NB4 (cell line): ENCODE measurements around the gene INTS12.
A peak's percentile ranks its signal among the peaks of the same experiment; 100 is the strongest.
"Not testable (repeated sequence)": the region's sequence is repeated elsewhere in the genome, so short reads cannot be mapped to it uniquely, and the experiment has no call there.

Experiments
- DNase-seq: peaks from one replicate; pipeline ENCODE4 v3.0.0; 2010; ENCODE audit warnings: low read depth
- H3K4me3 ChIP-seq: one replicate; pipeline ENCODE4 v1.5.1; 2011; ENCODE audit warnings: mild to moderate bottlenecking, low read depth, low read length, moderate library complexity
- MYC ChIP-seq: IDR thresholded peaks from 2 replicates; pipeline ENCODE4 v1.6.1; 2011; ENCODE audit warnings: low read depth, low read length
- POLR2A ChIP-seq: IDR thresholded peaks from 2 replicates; pipeline ENCODE4 v1.6.1; 2011; ENCODE audit warnings: mild to moderate bottlenecking; ENCODE audit not compliant: insufficient read length; ENCODE audit errors: extremely low read depth
- TF ChIP-seq, protein P1 (sequence below): IDR thresholded peaks from one replicate; pipeline ENCODE4 v1.5.1; 2012; ENCODE audit warnings: low read depth, low read length
- TF ChIP-seq, protein P2 (sequence below): IDR thresholded peaks from 2 replicates; pipeline ENCODE4 v1.6.1; 2011; ENCODE audit warnings: low read depth, low read length

INTS12 gene

GRCh38 chr4:105714071-105714521, 5.6 kb upstream of the INTS12 start:
- H3K4me3 ChIP-seq, result peak overlapping the region; percentile 40
- TF ChIP-seq POLR2A (no peak), MYC (no peak)
- TF ChIP-seq, protein P1, sequence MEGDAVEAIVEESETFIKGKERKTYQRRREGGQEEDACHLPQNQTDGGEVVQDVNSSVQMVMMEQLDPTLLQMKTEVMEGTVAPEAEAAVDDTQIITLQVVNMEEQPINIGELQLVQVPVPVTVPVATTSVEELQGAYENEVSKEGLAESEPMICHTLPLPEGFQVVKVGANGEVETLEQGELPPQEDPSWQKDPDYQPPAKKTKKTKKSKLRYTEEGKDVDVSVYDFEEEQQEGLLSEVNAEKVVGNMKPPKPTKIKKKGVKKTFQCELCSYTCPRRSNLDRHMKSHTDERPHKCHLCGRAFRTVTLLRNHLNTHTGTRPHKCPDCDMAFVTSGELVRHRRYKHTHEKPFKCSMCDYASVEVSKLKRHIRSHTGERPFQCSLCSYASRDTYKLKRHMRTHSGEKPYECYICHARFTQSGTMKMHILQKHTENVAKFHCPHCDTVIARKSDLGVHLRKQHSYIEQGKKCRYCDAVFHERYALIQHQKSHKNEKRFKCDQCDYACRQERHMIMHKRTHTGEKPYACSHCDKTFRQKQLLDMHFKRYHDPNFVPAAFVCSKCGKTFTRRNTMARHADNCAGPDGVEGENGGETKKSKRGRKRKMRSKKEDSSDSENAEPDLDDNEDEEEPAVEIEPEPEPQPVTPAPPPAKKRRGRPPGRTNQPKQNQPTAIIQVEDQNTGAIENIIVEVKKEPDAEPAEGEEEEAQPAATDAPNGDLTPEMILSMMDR, result no peak
- TF ChIP-seq, protein P2, sequence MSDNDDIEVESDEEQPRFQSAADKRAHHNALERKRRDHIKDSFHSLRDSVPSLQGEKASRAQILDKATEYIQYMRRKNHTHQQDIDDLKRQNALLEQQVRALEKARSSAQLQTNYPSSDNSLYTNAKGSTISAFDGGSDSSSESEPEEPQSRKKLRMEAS, result no peak
- DNase-seq, result peak; percentile 51

- no peak for DNase-seq
- no peak overlapping the region for H3K4me3 ChIP-seq
- no peak for TF ChIP-seq MYC
Observed at GRCh38 chr4:105712766-105713165, 4.3 kb upstream of the INTS12 start.

- DNase-seq, result no peak
- H3K4me3 ChIP-seq, result no peak overlapping the region
Observed at GRCh38 chr4:105710678-105711077, 2.2 kb upstream of the INTS12 start.

GRCh38 chr4:105710012-105710600, 1.6 kb upstream of the INTS12 start:
- TF ChIP-seq, protein P2, result no peak
- TF ChIP-seq, protein P1, result no peak
- TF ChIP-seq POLR2A (no peak), MYC (no peak)
- H3K4me3 ChIP-seq, result peak overlapping the region; percentile 100
- no peak for DNase-seq

More at GRCh38 chr4:105710678-105711077, 2.2 kb upstream of the INTS12 start:
- TF ChIP-seq POLR2A, result no peak
- TF ChIP-seq, protein P1, result no peak

DNA sequence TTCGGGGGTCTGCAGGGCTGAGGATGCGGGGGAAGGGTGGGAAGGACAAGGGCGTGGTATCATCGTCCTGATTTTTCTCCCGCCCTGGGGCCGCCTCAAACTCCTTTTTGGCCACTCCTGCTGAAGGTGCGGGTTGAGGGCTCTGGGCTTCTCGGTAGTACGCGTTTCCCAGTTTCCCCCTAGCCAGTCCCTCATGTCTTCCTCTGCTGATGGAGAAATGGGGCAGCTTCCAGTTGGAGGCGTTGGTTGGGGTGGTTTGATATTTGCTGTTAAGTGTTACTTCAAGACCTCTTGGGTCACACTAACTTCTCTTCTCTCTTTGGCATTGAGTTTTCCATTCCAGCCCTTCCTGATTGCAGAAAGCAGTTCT, 577 bp upstream of the INTS12 start:
- TF ChIP-seq, protein P1, result no peak
- TF ChIP-seq MYC (no peak), POLR2A (no peak)
- TF ChIP-seq, protein P2, result no peak
- peak; percentile 57 for DNase-seq
- peak overlapping the region; percentile 100 for H3K4me3 ChIP-seq

- no peak for TF ChIP-seq MYC
- TF ChIP-seq, protein P2, result 0 out of 2 replicates have a peak, but pooled peaks have one; percentile 28
- H3K4me3 ChIP-seq, result peak overlapping the region; percentile 100
- no peak for DNase-seq
Observed at GRCh38 chr4:105707782-105708180, 708 bp downstream of the INTS12 start.

- H3K4me3 ChIP-seq, result no peak overlapping the region
- TF ChIP-seq, protein P1, result no peak
- TF ChIP-seq, protein P2, result no peak
- TF ChIP-seq MYC (no peak), POLR2A (no peak)
- DNase-seq, result no peak
Observed at GRCh38 chr4:105698607-105699006, 9.9 kb downstream of the INTS12 start.

GRCh38 chr4:105695832-105696231, 12.7 kb downstream of the INTS12 start:
- not testable (repeated sequence) for DNase-seq, H3K4me3 ChIP-seq

- not testable (repeated sequence) for H3K4me3 ChIP-seq
Observed at GRCh38 chr4:105694812-105695211, 13.7 kb downstream of the INTS12 start.

More at GRCh38 chr4:105694812-105695211, 13.7 kb downstream of the INTS12 start:
- not testable (repeated sequence) for DNase-seq
